ENCODE results near the gene OR51I1.
A peak's percentile ranks its signal among the peaks of the same experiment; 100 is the strongest.

OR51I1 gene

DNA sequence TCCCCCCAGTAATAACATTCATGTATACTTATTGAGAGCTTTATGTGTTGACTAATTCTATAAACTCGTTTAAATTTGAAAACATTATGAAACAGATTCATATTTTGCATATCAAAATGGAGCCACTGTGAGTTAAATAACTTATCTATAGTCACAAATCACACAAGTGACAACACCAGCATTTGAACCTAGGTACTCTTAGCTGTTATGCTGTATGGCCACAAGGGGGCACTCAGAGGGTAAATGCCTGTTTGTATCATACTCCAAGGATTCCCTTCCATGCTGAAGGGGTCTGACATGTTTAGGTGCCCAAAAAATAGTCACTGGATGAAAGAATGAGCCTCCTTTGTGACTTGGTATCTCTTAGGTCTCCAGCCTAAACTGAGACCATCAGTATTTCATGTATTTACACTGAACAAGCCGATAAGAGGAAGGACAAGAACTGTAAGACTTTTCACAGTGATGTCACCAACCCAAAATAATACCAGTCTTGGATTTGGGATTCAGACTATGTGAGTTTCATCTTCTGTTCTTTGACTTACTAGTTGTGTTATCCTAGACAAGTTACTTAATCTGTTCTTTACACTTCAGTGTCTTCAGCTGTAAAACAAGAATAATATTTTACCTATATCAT is 35.0 kb upstream of the OR51I1 start:
- TF ChIP-seq, protein P1, sequence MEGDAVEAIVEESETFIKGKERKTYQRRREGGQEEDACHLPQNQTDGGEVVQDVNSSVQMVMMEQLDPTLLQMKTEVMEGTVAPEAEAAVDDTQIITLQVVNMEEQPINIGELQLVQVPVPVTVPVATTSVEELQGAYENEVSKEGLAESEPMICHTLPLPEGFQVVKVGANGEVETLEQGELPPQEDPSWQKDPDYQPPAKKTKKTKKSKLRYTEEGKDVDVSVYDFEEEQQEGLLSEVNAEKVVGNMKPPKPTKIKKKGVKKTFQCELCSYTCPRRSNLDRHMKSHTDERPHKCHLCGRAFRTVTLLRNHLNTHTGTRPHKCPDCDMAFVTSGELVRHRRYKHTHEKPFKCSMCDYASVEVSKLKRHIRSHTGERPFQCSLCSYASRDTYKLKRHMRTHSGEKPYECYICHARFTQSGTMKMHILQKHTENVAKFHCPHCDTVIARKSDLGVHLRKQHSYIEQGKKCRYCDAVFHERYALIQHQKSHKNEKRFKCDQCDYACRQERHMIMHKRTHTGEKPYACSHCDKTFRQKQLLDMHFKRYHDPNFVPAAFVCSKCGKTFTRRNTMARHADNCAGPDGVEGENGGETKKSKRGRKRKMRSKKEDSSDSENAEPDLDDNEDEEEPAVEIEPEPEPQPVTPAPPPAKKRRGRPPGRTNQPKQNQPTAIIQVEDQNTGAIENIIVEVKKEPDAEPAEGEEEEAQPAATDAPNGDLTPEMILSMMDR (conservative IDR thresholded peaks at IDR 0.05; ENCODE audit: low read depth, low read length): peak; percentile 88
- DNase-seq (ENCODE audit: low read depth): no peak

DNA sequence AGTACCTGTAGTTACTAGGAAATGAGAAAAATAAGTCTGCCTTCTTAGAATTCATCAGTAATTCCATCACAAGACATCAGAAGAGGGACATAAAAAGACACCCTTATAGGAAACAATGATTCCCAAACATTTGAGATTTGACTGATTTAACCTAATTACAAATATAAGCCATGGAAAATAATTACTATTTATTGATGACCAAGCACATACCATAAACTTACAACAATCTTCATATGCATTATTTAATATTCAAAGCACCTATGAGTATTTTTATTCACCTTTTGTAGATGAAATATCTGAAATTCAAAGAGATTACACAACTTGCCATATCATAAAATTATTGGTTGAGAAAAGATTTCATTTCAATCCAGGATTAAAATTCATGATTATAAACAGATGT is 32.6 kb upstream of the OR51I1 start:
- no peak for DNase-seq (ENCODE audit: low read depth)
- no peak overlapping the region for H3K4me3 ChIP-seq (ENCODE audit: low read length)
- TF ChIP-seq, protein P1 (conservative IDR thresholded peaks at IDR 0.05; ENCODE audit: low read depth, low read length): no peak

More for the DNA sequence above, 35.0 kb upstream of the OR51I1 start:
- H3K4me3 ChIP-seq (ENCODE audit: low read length): no peak overlapping the region

DNA sequence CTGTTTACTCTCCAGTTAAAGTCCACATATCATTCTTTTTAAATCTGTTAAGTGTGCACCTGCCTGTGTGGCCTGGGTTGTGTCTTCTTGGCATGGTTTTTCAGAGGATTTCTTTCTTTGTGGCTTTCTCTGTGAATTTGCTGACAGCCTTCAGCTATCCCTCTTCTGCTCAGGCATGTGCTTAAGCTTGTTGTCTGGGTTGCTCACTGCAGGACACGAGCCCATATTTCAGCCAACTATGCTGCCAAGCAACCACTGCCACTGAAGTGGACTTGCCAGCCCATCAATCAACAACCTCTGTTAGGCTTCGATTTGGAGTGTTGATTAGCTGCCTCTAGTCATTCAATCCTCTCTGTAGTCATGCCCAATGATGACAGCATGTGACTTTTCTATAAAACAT is 26.2 kb upstream of the OR51I1 start:
- no peak overlapping the region for H3K4me3 ChIP-seq (ENCODE audit: low read length)
- DNase-seq (ENCODE audit: low read depth): no peak
- TF ChIP-seq, protein P1 (conservative IDR thresholded peaks at IDR 0.05; ENCODE audit: low read depth, low read length): no peak

DNA sequence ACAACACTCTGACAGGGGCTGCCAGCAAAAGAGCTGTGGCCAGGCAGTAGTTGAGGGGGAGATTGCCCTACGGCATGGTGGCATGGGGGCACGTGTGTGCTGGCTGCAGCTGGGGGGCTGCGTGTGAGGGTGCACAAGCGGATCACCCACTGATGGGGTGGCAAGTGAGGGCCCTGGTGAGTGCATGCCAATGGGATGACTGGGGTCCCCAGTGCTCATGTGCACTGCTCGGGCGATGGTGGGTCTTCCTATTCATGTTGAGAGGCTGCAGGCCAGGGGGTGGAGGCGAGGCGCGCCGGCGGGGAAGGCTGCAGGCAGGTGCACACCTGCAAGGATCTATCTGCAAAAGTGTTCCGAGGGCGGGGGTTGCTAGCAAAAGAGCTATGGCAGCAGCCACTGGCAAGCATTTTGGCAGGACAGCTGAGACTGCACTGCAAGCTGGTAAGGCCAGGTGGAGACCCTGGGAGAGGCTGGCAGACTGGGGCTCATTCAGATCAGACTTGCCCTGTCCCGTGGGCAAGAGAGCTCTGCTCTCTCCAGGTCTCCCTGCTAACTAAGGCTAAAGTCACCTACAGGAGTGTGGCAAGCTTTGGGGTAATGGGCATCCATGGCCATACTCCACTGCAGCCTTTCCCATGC is 19.8 kb upstream of the OR51I1 start:
- DNase-seq (ENCODE audit: low read depth): no peak
- no peak overlapping the region for H3K4me3 ChIP-seq (ENCODE audit: low read length)
- TF ChIP-seq, protein P1 (conservative IDR thresholded peaks at IDR 0.05; ENCODE audit: low read depth, low read length): no peak

DNA sequence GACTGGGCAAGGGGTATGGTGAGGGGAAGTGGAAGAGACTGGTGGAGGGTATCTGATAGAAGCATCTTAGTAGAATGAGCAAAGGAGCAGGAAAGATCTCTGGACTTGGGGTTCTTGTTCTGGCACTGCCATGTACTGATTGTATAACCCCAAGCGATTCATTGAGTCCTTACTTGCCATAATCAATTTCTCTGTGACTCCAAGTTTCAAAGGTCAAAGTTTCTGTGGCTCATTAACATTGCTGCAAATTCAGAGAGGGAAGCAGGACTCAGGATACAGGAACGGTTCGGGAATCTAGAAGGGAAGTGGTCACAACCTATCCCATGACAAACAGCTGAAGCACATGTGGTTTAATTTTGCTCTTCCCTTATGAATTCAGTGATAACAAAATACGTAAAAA is 8.1 kb upstream of the OR51I1 start:
- H3K4me3 ChIP-seq (ENCODE audit: low read length): no peak overlapping the region
- DNase-seq (ENCODE audit: low read depth): no peak
- TF ChIP-seq, protein P1 (conservative IDR thresholded peaks at IDR 0.05; ENCODE audit: low read depth, low read length): no peak

DNA sequence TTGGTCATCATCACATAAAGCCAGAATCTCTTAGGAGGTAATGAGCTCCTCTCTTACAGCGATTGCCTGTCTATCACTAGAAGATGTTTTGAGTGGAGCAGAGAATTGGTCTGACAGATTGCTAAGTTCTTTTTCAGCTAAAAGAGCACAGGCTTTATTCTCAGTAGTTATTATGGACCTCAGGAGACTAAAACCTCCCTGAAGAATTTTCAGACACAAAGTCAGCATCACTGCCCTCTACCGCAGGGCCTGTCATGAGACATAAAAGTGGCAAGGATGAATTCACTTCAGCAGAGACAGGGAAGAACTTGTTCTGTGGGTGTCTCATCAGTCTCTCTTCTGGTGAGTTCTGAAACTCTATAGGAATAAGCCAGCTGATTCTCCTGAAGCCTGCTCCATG is 7.7 kb upstream of the OR51I1 start, which contains the start of gene OR51I2:
Gene OR51I2, plus strand, starts transcription at position 301 of the 400 bp plus-strand sequence. CDS start 4,166 bp downstream, outside the sequence.
- no peak for DNase-seq (ENCODE audit: low read depth)
- H3K4me3 ChIP-seq (ENCODE audit: low read length): no peak within 1 kb of the TSS
- TF ChIP-seq, protein P1 (conservative IDR thresholded peaks at IDR 0.05; ENCODE audit: low read depth, low read length): no peak

All from retinal pigment epithelial cell (primary cell).